Measurements from ENCODE around the gene ANKRD11.

ANKRD11 gene

DNA sequence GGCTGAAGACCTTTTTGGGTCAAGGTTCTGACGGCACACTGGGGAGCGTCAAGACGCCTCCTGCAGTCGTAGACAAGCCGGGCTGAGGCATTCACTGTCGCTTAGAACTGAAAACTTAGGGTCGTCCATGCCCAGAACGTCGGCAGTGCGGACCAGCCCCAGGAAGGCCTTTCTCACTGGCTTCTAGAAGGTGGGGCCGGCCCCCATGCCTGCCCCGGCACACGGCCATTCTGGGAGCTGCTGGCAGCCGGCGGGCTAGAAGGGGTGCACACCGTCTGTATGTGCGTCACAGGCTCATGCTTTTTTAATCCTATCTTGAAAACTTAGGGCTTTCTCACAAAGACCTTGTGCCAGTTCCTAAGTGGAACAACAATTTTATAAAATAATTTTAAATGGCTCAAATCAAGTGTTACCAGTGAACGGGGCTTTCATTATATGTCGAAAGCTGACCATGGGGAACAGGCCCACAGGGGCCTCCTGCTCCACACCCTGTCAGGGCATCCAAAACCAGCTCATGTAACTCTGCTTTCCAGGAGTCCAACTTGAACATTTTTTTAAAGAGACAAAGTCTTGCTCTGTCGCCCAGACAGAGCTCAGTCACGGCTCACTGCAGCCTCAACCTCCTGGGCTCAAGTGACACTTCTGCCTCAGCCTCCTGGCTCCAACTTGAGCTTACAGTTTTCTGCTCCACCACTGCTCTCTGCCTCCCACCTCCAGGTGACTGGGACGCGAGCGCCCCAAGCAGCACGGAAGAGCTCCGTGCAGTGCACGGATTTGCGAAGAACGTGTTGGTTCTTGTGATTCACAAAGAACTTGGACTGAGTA is 111.2 kb downstream of the ANKRD11 start:
- DNase-seq, result no peak

GRCh38 chr16:89377453-89377848 is 112.9 kb downstream of the ANKRD11 start:
- no peak for DNase-seq

- no peak for DNase-seq
These were observed 113.4 kb downstream of the ANKRD11 start for GRCh38 chr16:89376812-89377452.

DNA sequence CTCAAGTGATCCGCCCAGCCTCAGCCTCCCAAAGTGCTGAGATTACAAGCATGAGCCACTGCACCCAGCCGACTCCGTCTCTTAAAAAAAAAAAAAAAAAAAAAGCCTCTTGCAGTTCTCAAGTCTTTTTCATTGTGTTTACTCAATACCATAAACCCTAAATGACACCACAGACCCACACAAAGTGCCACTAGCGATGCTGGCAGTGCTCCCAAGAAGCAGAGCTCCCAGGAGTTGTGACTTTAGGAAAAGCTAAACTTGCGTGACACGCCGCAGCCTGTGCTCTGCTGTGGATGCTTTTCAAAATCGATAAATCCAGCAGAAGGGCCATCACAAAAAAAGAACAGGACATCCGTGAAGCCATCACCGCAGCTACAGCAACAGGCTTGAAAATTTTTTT is 114.7 kb downstream of the ANKRD11 start:
- no peak for DNase-seq

DNA sequence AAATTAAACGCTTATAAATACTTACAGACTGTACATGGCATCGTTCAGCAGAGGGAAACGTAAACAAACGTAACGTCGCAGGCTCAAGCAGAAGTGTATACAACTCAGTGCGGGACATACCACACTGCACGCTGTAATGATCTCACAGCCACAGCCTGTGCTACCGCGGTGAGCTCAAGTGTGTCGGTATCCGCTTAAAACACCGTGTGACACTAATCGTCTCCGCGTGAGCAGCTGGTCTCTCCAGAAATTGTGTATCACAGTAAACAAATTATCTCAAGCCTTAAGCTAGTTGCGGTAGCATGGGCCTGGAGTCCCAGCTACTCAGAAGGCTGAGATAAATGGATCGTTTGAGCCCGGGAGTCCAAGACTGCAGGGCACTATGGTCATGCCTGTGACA is 115.3 kb downstream of the ANKRD11 start:
- no peak for DNase-seq

- peak; percentile 34 for DNase-seq
These were observed 115.9 kb downstream of the ANKRD11 start for GRCh38 chr16:89374393-89374960.

GRCh38 chr16:89373355-89374110 is 116.8 kb downstream of the ANKRD11 start:
- peak; percentile 31 for DNase-seq

GRCh38 chr16:89371968-89372634 is 118.3 kb downstream of the ANKRD11 start:
- no peak for DNase-seq

DNA sequence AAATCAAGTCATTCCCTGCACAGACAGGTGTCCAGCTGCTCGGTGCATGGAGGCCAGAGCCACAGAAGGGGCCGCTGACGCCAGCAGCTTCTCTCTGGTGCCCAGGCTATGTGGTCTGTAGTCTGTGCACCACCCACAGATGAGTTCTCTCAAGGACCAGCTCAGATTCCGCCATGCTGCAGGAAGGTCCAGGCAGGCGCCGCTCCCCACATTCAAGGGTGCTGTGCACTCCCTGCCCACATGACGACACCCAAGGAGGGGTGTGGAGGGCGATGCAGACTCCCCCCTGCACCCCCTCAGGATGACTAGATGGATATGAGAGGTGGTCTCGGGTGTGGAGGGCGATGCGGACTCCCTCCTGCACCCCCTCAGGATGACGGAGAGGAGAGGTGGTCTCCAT is 119.0 kb downstream of the ANKRD11 start:
- no peak for DNase-seq

GRCh38 chr16:89370601-89371000 is 119.8 kb downstream of the ANKRD11 start:
- DNase-seq, result no peak

GRCh38 chr16:89370081-89370511 is 120.3 kb downstream of the ANKRD11 start:
- DNase-seq, result peak; percentile 13

GRCh38 chr16:89369266-89369895 is 121.0 kb downstream of the ANKRD11 start:
- no peak for DNase-seq

DNA sequence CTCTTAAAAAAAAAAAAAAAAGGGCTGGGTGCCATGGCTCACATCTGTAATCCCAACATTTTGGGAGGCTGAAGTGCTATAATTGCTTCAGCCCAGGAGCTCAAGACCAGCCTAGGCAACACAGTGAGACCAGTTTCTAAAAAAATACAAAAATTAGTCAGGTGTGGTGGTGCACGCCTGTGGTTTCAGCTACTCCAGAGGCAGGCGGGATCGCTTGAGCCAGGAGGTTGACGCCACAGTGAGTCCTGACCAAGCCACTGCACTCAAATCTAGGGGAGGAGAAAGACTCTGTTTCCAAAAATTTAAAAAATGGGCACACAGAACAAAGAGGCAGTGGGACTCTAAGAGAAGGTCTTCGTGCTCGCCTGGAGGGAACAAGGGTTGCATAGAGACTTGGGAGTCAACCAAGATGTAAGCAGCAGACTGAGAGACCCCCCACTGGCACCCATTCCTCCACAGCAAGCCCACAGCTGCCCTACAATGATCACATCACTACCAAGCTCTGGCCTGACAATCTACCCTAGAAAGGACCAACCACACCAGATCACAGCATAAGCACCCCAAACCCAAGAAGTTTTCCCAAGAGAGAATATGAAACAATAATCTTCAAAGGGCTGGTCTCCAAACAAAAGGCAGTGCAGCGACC is 121.6 kb downstream of the ANKRD11 start:
- no peak for DNase-seq

GRCh38 chr16:89367538-89367915 is 122.8 kb downstream of the ANKRD11 start:
- no peak for DNase-seq

GRCh38 chr16:89366561-89367537 is 123.5 kb downstream of the ANKRD11 start:
- no peak for DNase-seq

GRCh38 chr16:89365996-89366395 is 124.4 kb downstream of the ANKRD11 start:
- DNase-seq, result no peak

GRCh38 chr16:89365044-89365467 is 125.3 kb downstream of the ANKRD11 start:
- peak; percentile 69 for DNase-seq

DNA sequence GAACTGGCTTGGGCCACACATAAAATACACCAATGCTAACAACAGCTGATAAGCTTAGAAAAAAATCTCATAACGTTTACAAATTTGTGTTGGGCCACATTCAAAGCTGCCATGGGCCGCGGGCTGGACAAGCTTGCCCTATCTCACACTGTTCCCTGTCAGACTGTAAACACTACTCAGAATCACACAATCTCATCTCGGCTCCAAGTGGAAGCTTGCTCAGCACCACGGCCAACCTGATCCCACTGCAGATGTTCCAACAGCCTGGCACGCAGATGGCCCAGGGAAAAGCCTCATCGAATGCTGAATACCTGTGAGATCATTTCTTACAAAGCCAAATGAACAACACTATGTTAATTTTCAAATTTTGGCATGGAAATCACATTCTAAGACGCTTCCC is 125.8 kb downstream of the ANKRD11 start:
- DNase-seq, result no peak

GRCh38 chr16:89363621-89364393 is 126.6 kb downstream of the ANKRD11 start:
- DNase-seq, result peak; percentile 68
